GM06990 (cell line): ENCODE results near the gene ADAMTS17.

ENCODE experiments used
- DNase-seq: peaks from one replicate; pipeline ENCODE4 v3.0.0-alpha.2; 2011; ENCODE audit not compliant: insufficient read length; ENCODE audit errors: extremely low read depth
- H3K27me3 ChIP-seq: replicated peaks from 2 replicates; pipeline ENCODE4 v1.6.0; 2011; ENCODE audit warnings: low read length; ENCODE audit not compliant: control insufficient read depth, insufficient read depth
- H3K36me3 ChIP-seq: 2 replicates; pipeline ENCODE4 v1.5.1; 2011; ENCODE audit warnings: low read length; ENCODE audit not compliant: control insufficient read depth, insufficient read depth
- H3K4me3 ChIP-seq: replicated peaks from 2 replicates; pipeline ENCODE4 v1.5.1; 2011; ENCODE audit warnings: low read depth, mild to moderate bottlenecking, control low read depth, low read length
- CTCF ChIP-seq: IDR thresholded peaks from 2 replicates; pipeline ENCODE4 v1.5.1; 2011; ENCODE audit warnings: low read length, control low read depth, mild to moderate bottlenecking, inconsistent platforms; ENCODE audit not compliant: insufficient read depth, poor library complexity, severe bottlenecking

ADAMTS17 gene

GRCh38 chr15:99992611-99993231 lies 349.1 kb downstream of the ADAMTS17 start:
- H3K36me3 ChIP-seq = no peaks in the 10 kb centered on the region
- DNase-seq = no peak
- no peak for TF ChIP-seq CTCF
- no peak overlapping the region for H3K4me3 ChIP-seq
- no peaks in the 10 kb centered on the region for H3K27me3 ChIP-seq

DNA sequence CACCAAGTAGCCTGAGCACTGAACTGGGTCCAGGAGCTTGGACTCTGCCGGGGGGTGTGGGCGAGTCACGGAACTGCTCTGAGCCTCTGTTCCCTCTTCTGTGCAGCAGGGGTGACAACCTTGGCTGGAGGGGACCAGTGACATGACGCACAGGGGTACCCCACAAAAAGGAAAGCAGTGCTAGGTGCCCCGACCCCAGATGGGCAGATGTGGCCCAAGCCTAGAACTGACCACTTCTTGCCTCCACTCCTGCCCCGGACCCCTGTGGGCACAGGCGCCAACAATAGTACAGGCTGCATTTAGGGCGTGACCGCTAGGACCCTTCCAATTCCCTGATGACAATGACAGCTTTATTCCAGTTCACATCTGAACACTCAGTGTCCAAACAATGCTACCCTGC lies 352.7 kb downstream of the ADAMTS17 start:
- no peak overlapping the region for H3K4me3 ChIP-seq
- DNase-seq = no peak
- H3K27me3 ChIP-seq = no peaks in the 10 kb centered on the region
- no peak for TF ChIP-seq CTCF
- no peaks in the 10 kb centered on the region for H3K36me3 ChIP-seq

- Histone ChIP-seq H3K36me3 (no peaks in the 10 kb centered on the region), H3K4me3 (no peak overlapping the region), H3K27me3 (no peaks in the 10 kb centered on the region; the same call in 1 of the 2 replicates)
- no peak for DNase-seq
- TF ChIP-seq CTCF = no peak
These were observed 354.1 kb downstream of the ADAMTS17 start for GRCh38 chr15:99987701-99988100.

DNA sequence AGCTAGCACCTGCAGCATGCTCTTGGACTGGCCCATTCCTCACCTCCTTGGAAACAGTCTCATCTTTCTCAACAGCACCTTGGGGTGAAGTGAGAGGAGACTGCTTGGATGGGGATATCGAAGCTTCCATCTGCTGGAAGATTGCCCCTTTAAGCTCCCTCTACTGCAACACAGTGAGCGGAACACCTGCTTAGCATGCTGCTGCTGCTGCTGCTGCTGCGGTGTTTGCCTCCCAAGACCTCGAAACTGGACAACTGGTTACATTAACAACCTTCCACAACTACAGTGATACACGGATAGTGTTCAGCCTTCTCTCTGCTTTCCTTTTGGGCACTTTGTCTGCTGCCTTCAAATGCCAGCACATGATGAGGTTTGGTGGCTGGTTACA lies 354.7 kb downstream of the ADAMTS17 start:
- no peaks in the 10 kb centered on the region for H3K36me3 ChIP-seq
- H3K27me3 ChIP-seq = no peaks in the 10 kb centered on the region; the same call in 1 of the 2 replicates
- H3K4me3 ChIP-seq = no peak overlapping the region
- TF ChIP-seq CTCF = no peak
- DNase-seq = no peak

DNA sequence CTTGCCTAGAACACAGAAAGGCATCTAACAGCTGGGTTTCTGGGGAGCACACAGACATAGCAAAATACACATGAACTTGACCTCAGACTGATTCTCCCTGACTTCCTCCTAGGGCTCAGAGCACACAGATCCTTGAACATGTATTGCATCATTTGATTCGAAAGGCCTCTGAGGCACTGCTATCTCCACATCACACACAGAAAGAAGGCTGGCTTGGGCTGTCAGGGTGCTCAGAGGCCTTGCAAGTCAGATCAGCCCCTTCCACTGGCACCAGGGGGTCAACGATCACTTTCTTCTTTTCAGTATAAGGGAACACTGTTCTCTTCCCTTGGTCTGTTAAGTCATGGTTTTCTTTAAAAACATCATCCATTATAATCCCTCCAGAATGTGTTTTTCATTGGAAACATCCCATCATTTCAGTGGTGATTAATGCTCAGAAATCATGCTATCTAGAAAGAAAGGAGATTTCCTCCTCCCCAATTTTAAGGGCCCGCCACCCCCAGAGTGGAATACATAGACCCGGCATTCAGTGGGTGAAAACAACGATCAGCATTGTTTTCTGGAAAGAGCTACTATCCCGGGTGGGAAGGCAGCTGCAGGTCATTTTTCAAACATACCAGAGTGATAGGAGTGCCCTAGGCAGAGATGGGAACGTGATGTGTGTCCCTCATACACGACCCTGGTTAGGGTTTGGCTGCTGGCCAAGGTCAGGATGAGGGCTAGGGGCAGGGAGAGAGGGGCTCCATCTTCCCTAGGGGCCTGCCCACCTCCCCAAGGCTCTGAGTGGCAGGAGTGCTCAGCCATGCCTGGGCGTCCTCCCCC lies 355.3 kb downstream of the ADAMTS17 start:
- H3K4me3 ChIP-seq = no peak overlapping the region
- no peak for TF ChIP-seq CTCF
- DNase-seq = no peak
- H3K27me3 ChIP-seq = no peaks in the 10 kb centered on the region; the same call in 1 of the 2 replicates
- no peaks in the 10 kb centered on the region for H3K36me3 ChIP-seq
